Trophoblast cell (in vitro differentiated cells and primary cell): ENCODE data around the gene TDRD3.
A peak's percentile ranks its signal among the peaks of the same experiment; 100 is the strongest.

Experiments used
- DNase-seq, 2 donors: peaks; one replicate each; pipeline ENCODE4 v3.0.0-alpha.2; 2016
- H2AFZ ChIP-seq: 2 replicates; pipeline ENCODE4 v1.6.1; 2013; ENCODE audit warnings: low read length, moderate library complexity, mild to moderate bottlenecking; ENCODE audit not compliant: insufficient read depth, poor library complexity
- H2AK5ac ChIP-seq: 2 replicates; pipeline ENCODE4 v1.6.1; 2013; ENCODE audit warnings: mild to moderate bottlenecking, low read length
- H2BK120ac ChIP-seq: 2 replicates; pipeline ENCODE4 v1.6.1; 2013; ENCODE audit warnings: low read length, mild to moderate bottlenecking, moderate library complexity; ENCODE audit not compliant: insufficient read depth, poor library complexity
- H2BK12ac ChIP-seq: 2 replicates; pipeline ENCODE4 v1.6.1; 2013; ENCODE audit warnings: mild to moderate bottlenecking, low read length, moderate library complexity
- H2BK5ac ChIP-seq: 2 replicates; pipeline ENCODE4 v1.6.1; 2013; ENCODE audit warnings: low read length, low read depth, moderate library complexity, mild to moderate bottlenecking; ENCODE audit not compliant: poor library complexity
- H3K14ac ChIP-seq: 2 replicates; pipeline ENCODE4 v1.6.1; 2013; ENCODE audit warnings: mild to moderate bottlenecking, low read length
- H3K18ac ChIP-seq: 2 replicates; pipeline ENCODE4 v1.6.1; 2013; ENCODE audit warnings: mild to moderate bottlenecking, low read length
- H3K23ac ChIP-seq: 2 replicates; pipeline ENCODE4 v1.6.1; 2013; ENCODE audit warnings: low read length
- H3K27ac ChIP-seq: 2 replicates; pipeline ENCODE4 v1.5.1; 2013; ENCODE audit warnings: low read depth, mild to moderate bottlenecking, inconsistent platforms, low read length, moderate library complexity
- H3K27me3 ChIP-seq: 2 replicates; pipeline ENCODE4 v1.6.1; 2013; ENCODE audit warnings: inconsistent platforms, mild to moderate bottlenecking, low read length, moderate library complexity; ENCODE audit not compliant: insufficient read depth
- H3K36me3 ChIP-seq, 2 experiments: 1 replicate in 1 of 2; 2 replicates in 1 of 2; pipeline ENCODE4 v1.6.1; 2013; ENCODE audit warnings: low read length in 2 of 2, mild to moderate bottlenecking in 2 of 2, moderate library complexity in 1 of 2; ENCODE audit not compliant: insufficient read depth in 2 of 2, control insufficient read depth in 1 of 2
- H3K4ac ChIP-seq: 2 replicates; pipeline ENCODE4 v1.6.1; 2013; ENCODE audit warnings: low read depth, mild to moderate bottlenecking, low read length, moderate library complexity
- H3K4me1 ChIP-seq, 2 experiments: 1 replicate in 1 of 2; 2 replicates in 1 of 2; pipeline ENCODE4 v1.6.1; 2013; ENCODE audit warnings: low read length in 2 of 2, mild to moderate bottlenecking in 2 of 2, moderate library complexity in 1 of 2; ENCODE audit not compliant: insufficient read depth in 2 of 2, control insufficient read depth in 1 of 2
- H3K4me2 ChIP-seq: 2 replicates; pipeline ENCODE4 v1.6.1; 2013; ENCODE audit warnings: inconsistent platforms, mild to moderate bottlenecking, low read length, moderate library complexity
- H3K4me3 ChIP-seq: 2 replicates; pipeline ENCODE4 v1.5.1; 2013; ENCODE audit warnings: mild to moderate bottlenecking, low read depth, low read length, inconsistent platforms
- H3K79me1 ChIP-seq: one replicate; pipeline ENCODE4 v1.6.1; 2013; ENCODE audit warnings: low read length
- H3K79me2 ChIP-seq: 2 replicates; pipeline ENCODE4 v1.6.1; 2013; ENCODE audit warnings: low read length, mild to moderate bottlenecking; ENCODE audit not compliant: control insufficient read depth, insufficient read depth, poor library complexity
- H3K9ac ChIP-seq: 2 replicates; pipeline ENCODE4 v1.6.1; 2013; ENCODE audit warnings: mild to moderate bottlenecking, low read length
- H3K9me3 ChIP-seq: 2 replicates; pipeline ENCODE4 v1.6.1; 2013; ENCODE audit warnings: low read depth, mild to moderate bottlenecking, control low read depth, inconsistent platforms, low read length; ENCODE audit not compliant: insufficient read depth
- H4K12ac ChIP-seq: 2 replicates; pipeline ENCODE4 v1.6.1; 2013; ENCODE audit warnings: low read depth, mild to moderate bottlenecking, low read length, moderate library complexity
- H4K8ac ChIP-seq: 2 replicates; pipeline ENCODE4 v1.6.1; 2013; ENCODE audit warnings: low read depth, mild to moderate bottlenecking, low read length, moderate library complexity
- H4K91ac ChIP-seq: one replicate; pipeline ENCODE4 v1.6.1; 2013; ENCODE audit warnings: low read depth, mild to moderate bottlenecking, low read length, moderate library complexity
- WGBS: extraction: QIAGEN DNeasy Blood & Tissue Kit; methylation state at CpG from one replicate; pipeline ENCODE4 v1.1.7; 2013; ENCODE audit warnings: missing lambda C conversion rate; ENCODE audit not compliant: insufficient read length, insufficient coverage; ENCODE audit errors: extremely low coverage; 5-methylcytosine and 5-hydroxymethylcytosine counted together

Gene TDRD3

GRCh38 chr13:60398379-60398891, 1.4 kb downstream of the TDRD3 start:
- Histone ChIP-seq H3K27ac (no peak overlapping the region), H2AK5ac (peak overlapping the region; percentile 54), H3K4ac (peak overlapping the region; percentile 46), H3K9ac (peak overlapping the region; percentile 93), H3K4me2 (peak overlapping the region; percentile 97), H2BK120ac (no peak overlapping the region), H3K18ac (peak overlapping the region; percentile 30), H3K79me1 (peaks cover 17% of the 10 kb centered on the region), H4K91ac (peak overlapping the region; percentile 91), H4K8ac (peak overlapping the region; percentile 79), H2BK5ac (peak overlapping the region; percentile 88), H3K4me3 (no peak overlapping the region), H3K14ac (peak overlapping the region; percentile 51), H3K23ac (no peak overlapping the region), H4K12ac (peak overlapping the region; percentile 43), H3K79me2 (peaks cover 4% of the 10 kb centered on the region), H3K4me1 (peaks cover 2 to 5% of the 10 kb centered on the region in 2 experiments), H3K9me3 (no peaks in the 10 kb centered on the region), H3K36me3 (no peaks in the 10 kb centered on the region), H2AFZ (peak overlapping the region; percentile 91), H2BK12ac (no peak overlapping the region), H3K27me3 (no peaks in the 10 kb centered on the region)
- WGBS = no CpG with 5 or more reads among the region's 6 CpGs
- DNase-seq = no peak

- Histone ChIP-seq H4K91ac (no peak overlapping the region), H2AFZ (no peak overlapping the region), H3K36me3 (no peaks in the 10 kb centered on the region), H3K4me3 (no peak overlapping the region), H3K4me1 (peaks cover 2 to 5% of the 10 kb centered on the region in 2 experiments), H4K8ac (no peak overlapping the region), H3K9me3 (no peaks in the 10 kb centered on the region), H3K23ac (no peak overlapping the region), H3K79me1 (peaks cover 17% of the 10 kb centered on the region), H3K79me2 (peaks cover 4% of the 10 kb centered on the region), H3K18ac (no peak overlapping the region), H3K14ac (no peak overlapping the region), H3K27ac (no peak overlapping the region), H2BK5ac (no peak overlapping the region), H2BK12ac (no peak overlapping the region), H4K12ac (no peak overlapping the region), H3K27me3 (no peaks in the 10 kb centered on the region), H3K4ac (no peak overlapping the region), H2AK5ac (no peak overlapping the region), H2BK120ac (no peak overlapping the region), H3K4me2 (no peak overlapping the region), H3K9ac (no peak overlapping the region)
- WGBS = no CpG with 5 or more reads among the region's 6 CpGs
- no peak for DNase-seq
Measured at GRCh38 chr13:60398907-60399589, 2.0 kb downstream of the TDRD3 start.

GRCh38 chr13:60402022-60402421, 5.0 kb downstream of the TDRD3 start:
- Histone ChIP-seq H4K91ac (no peak overlapping the region), H3K79me2 (peaks cover 3% of the 10 kb centered on the region), H3K79me1 (peaks cover 8% of the 10 kb centered on the region), H3K23ac (no peak overlapping the region), H3K9me3 (no peaks in the 10 kb centered on the region), H3K4me2 (no peak overlapping the region), H3K27ac (no peak overlapping the region), H3K18ac (no peak overlapping the region), H4K8ac (no peak overlapping the region), H4K12ac (no peak overlapping the region), H3K4me3 (no peak overlapping the region), H3K14ac (no peak overlapping the region), H2BK5ac (no peak overlapping the region), H2AFZ (no peak overlapping the region), H2BK12ac (no peak overlapping the region), H2AK5ac (no peak overlapping the region), H3K36me3 (no peaks in the 10 kb centered on the region), H3K4ac (no peak overlapping the region), H3K9ac (no peak overlapping the region), H3K27me3 (no peaks in the 10 kb centered on the region), H2BK120ac (no peak overlapping the region), H3K4me1 (peaks cover 2 to 5% of the 10 kb centered on the region in 2 experiments)
- no peak for DNase-seq

GRCh38 chr13:60407095-60407494, 10.1 kb downstream of the TDRD3 start:
- no peak overlapping the region for H3K14ac ChIP-seq
- no peaks in the 10 kb centered on the region for H3K79me1 ChIP-seq
- H2BK5ac ChIP-seq = no peak overlapping the region
- no peak overlapping the region for H3K18ac ChIP-seq
- no CpG with 5 or more reads among the region's 1 CpG for WGBS
- H4K12ac ChIP-seq = no peak overlapping the region
- H3K79me2 ChIP-seq = no peaks in the 10 kb centered on the region
- no peak overlapping the region for H4K8ac ChIP-seq
- no peak overlapping the region for H3K4ac ChIP-seq
- no peak overlapping the region for H3K4me2 ChIP-seq
- H3K9ac ChIP-seq = no peak overlapping the region
- H3K27ac ChIP-seq = no peak overlapping the region
- no peak overlapping the region for H3K23ac ChIP-seq
- H4K91ac ChIP-seq = no peak overlapping the region
- H2AK5ac ChIP-seq = no peak overlapping the region
- no peak overlapping the region for H3K4me3 ChIP-seq
- no peak overlapping the region for H2BK12ac ChIP-seq
- H3K27me3 ChIP-seq = no peaks in the 10 kb centered on the region
- H3K4me1 ChIP-seq = no peaks in the 10 kb centered on the region
- DNase-seq = no peak
- H2BK120ac ChIP-seq = no peak overlapping the region
- no peaks in the 10 kb centered on the region for H3K9me3 ChIP-seq
- H2AFZ ChIP-seq = no peak overlapping the region
- peaks cover 0 to 2% of the 10 kb centered on the region in 2 experiments for H3K36me3 ChIP-seq
